Transverse colon (tissue), 3 donors: ENCODE measurements around the gene ARL2.

Experiments used
- CTCF ChIP-seq, 5 experiments: fragments of 200-600 bp in 3 of 5; fragments of 450-650 bp in 2 of 5; sonication (generic) in 3 of 5; IDR thresholded peaks; 1 replicate in 2 of 5; 2 replicates in 3 of 5; pipeline ENCODE4 v1.5.1; 2016 to 2017; ENCODE audit warnings: antibody characterized with exemption in 5 of 5, inconsistent platforms in 3 of 5, mild to moderate bottlenecking in 2 of 5, moderate library complexity in 1 of 5
- EP300 ChIP-seq: sonication (generic); formaldehyde crosslinking; IDR thresholded peaks from one replicate; pipeline ENCODE4 v1.6.1; 2017; ENCODE audit warnings: antibody characterized with exemption, low read depth
- POLR2A ChIP-seq: fragments of 450-650 bp; IDR thresholded peaks from one replicate; pipeline ENCODE4 v1.6.1; 2016; ENCODE audit warnings: antibody characterized with exemption, mild to moderate bottlenecking, moderate library complexity

- TF ChIP-seq CTCF (IDR thresholded peaks at IDR 0.05) = no peak
- TF ChIP-seq POLR2A = no peak
- no peak for TF ChIP-seq EP300
These were observed 26.5 kb downstream of the ARL2 start for GRCh38 chr11:65040520-65040846.
